KMS-11 (cell line): ENCODE results near the gene SPRN.

Experiments
- H2AFZ ChIP-seq: fragments of 200-600 bp; sonication (generic); 2 replicates; pipeline ENCODE4 v1.6.1; 2016; ENCODE audit warnings: antibody characterized with exemption, mixed run types, low read depth
- H3K27ac ChIP-seq: fragments of 200-600 bp; sonication (generic); 2 replicates; pipeline ENCODE4 v1.6.1; 2016; ENCODE audit warnings: mild to moderate bottlenecking, mixed run types
- H3K27me3 ChIP-seq: fragments of 200-600 bp; sonication (generic); 2 replicates; pipeline ENCODE4 v1.6.1; 2017; ENCODE audit warnings: mild to moderate bottlenecking, low read depth, mixed run types, moderate library complexity; ENCODE audit not compliant: insufficient read depth
- H3K36me3 ChIP-seq: fragments of 200-600 bp; sonication (generic); 2 replicates; pipeline ENCODE4 v1.6.1; 2017; ENCODE audit warnings: mild to moderate bottlenecking, mixed run types; ENCODE audit not compliant: insufficient read depth
- H3K4me1 ChIP-seq: fragments of 200-600 bp; sonication (generic); 2 replicates; pipeline ENCODE4 v1.6.1; 2016; ENCODE audit warnings: mild to moderate bottlenecking, low read depth, mixed run types; ENCODE audit not compliant: poor library complexity, severe bottlenecking
- H3K4me2 ChIP-seq: fragments of 200-600 bp; sonication (generic); 2 replicates; pipeline ENCODE4 v1.7.0; 2016; ENCODE audit warnings: mild to moderate bottlenecking, mixed run types
- H3K4me3 ChIP-seq: fragments of 200-600 bp; sonication (generic); IDR thresholded peaks from 2 replicates; pipeline ENCODE4 v1.6.1; 2017; ENCODE audit warnings: low read depth, low read length, mixed read lengths; ENCODE audit not compliant: insufficient read depth
- H3K79me2 ChIP-seq: fragments of 200-600 bp; sonication (generic); 2 replicates; pipeline ENCODE4 v1.6.1; 2016; ENCODE audit warnings: low read depth, mixed run types; ENCODE audit not compliant: insufficient read depth
- H3K9ac ChIP-seq: fragments of 200-600 bp; sonication (generic); 2 replicates; pipeline ENCODE4 v1.6.1; 2016; ENCODE audit warnings: mild to moderate bottlenecking, mixed run types
- H4K20me1 ChIP-seq: fragments of 200-600 bp; sonication (generic); 2 replicates; pipeline ENCODE4 v1.6.1; 2016; ENCODE audit warnings: mild to moderate bottlenecking, mixed run types; ENCODE audit not compliant: insufficient read depth
- TF ChIP-seq, protein P1 (sequence below): fragments of 200-600 bp; sonication (generic); conservative IDR thresholded peaks from 2 replicates; pipeline ENCODE4 v1.6.1; 2017; ENCODE audit warnings: low read depth, mild to moderate bottlenecking, antibody characterized with exemption, low read length, moderate library complexity, mixed read lengths

The SPRN gene

DNA sequence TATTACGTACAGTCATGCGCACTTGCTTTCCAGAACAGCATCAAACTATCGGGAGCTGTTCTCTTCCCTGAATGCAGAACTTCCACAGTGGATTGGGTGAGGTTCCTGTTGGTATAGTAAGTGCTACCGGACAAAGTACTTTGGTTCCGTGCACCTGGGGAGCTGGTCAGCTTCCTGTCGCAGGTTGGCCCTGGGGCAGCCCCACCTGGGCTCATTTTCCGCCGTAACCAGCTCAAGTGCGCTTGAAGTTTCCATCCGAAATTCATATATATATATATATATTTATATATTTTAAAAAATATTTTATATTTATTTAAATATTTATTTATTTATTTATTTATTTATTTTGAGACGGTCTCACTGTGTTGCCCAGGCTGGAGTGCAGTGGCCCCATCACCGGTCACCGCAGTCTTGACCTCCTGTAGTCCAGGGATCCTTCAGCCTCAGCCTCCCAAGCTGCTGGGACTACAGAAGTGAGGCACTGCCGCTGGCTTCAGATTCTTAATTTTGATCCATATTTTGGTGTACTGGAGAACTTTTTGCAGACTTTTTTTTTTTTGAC, 35.9 kb upstream of the SPRN start:
- Histone ChIP-seq H3K27me3 (no peaks in the 10 kb centered on the region), H3K4me1 (no peaks in the 10 kb centered on the region), H3K27ac (no peak overlapping the region), H3K79me2 (no peaks in the 10 kb centered on the region), H3K9ac (no peak overlapping the region), H3K36me3 (no peaks in the 10 kb centered on the region), H3K4me2 (no peak overlapping the region), H2AFZ (no peak overlapping the region), H4K20me1 (no peaks in the 10 kb centered on the region), H3K4me3 (no peak overlapping the region)
- TF ChIP-seq, protein P1, sequence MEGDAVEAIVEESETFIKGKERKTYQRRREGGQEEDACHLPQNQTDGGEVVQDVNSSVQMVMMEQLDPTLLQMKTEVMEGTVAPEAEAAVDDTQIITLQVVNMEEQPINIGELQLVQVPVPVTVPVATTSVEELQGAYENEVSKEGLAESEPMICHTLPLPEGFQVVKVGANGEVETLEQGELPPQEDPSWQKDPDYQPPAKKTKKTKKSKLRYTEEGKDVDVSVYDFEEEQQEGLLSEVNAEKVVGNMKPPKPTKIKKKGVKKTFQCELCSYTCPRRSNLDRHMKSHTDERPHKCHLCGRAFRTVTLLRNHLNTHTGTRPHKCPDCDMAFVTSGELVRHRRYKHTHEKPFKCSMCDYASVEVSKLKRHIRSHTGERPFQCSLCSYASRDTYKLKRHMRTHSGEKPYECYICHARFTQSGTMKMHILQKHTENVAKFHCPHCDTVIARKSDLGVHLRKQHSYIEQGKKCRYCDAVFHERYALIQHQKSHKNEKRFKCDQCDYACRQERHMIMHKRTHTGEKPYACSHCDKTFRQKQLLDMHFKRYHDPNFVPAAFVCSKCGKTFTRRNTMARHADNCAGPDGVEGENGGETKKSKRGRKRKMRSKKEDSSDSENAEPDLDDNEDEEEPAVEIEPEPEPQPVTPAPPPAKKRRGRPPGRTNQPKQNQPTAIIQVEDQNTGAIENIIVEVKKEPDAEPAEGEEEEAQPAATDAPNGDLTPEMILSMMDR, result no peak

DNA sequence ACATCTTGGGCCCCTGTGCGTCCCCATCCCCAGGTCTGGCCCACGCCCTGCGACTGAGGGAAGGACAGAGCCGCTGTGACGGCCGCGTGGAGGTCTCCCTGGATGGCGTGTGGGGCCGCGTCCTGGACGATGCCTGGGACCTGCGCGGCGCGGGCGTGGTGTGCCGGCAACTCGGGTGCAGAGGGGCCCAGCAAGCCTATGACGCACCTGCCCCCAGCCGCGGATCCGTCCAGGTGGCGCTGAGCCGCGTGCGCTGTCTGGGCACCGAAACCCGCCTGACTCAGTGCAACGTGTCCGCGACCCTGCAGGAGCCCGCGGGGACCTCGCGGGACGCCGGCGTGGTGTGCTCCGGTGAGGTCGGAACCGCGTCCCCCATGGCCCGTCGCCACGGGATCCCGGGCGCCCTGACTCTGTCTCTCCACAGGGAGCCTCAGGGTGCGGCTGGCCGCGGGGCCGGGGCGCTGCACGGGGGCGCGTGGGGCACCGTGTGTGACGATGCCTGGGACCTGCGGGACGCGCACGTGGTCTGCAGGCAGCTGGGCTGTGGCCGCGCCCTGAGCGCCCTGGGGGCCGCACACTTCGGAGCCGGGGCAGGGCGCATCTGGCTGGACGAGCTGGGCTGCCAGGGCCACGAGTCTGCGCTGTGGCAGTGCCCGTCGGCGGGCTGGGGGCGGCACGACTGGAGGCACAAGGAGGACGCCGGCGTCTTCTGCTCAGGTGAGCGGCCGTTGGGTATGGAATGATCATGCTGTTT, 35.2 kb upstream of the SPRN start:
- Histone ChIP-seq H2AFZ (no peak overlapping the region), H3K27ac (no peak overlapping the region)
- TF ChIP-seq, protein P1, result no peak

DNA sequence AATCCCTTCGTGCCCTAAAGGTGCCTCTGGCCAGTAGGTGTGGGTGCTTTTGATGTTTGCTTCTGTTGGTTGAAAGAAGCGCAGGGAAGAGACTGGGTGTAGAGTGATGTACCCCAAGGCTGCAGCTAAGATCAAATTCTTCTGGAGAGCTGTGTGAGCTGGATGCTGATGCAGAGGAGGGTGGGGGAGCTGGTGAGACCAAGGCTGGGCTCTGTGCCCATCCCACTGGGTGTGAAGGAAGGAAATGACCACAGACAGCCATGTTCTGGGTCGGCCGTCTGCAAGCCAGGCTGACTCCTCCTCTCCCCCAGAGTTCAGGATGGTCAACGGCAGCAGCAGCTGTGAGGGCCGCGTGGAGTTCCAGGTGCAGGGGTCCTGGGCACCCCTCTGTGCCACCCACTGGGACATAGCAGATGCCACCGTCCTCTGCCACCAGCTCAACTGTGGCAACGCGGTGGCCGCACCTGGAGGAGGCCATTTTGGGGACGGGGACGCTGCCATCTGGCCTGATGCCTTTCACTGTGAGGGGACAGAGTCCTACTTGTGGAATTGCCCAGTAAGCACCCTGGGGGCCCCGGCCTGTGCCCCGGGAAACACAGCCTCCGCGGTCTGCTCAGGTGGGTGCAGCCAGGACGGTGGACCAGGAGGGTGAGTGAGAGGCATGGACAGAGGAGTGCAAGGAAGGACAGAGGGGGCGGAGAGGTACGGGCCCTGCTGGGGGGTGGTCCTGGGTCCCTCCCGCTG, 34.5 kb upstream of the SPRN start:
- TF ChIP-seq, protein P1, result no peak
- H3K4me2 ChIP-seq, result no peak overlapping the region
- no peaks in the 10 kb centered on the region for H3K36me3 ChIP-seq
- H3K4me1 ChIP-seq, result no peaks in the 10 kb centered on the region
- no peaks in the 10 kb centered on the region for H3K79me2 ChIP-seq
- no peak overlapping the region for H3K4me3 ChIP-seq
- H3K9ac ChIP-seq, result no peak overlapping the region
- H3K27ac ChIP-seq, result no peak overlapping the region
- H4K20me1 ChIP-seq, result no peaks in the 10 kb centered on the region
- H2AFZ ChIP-seq, result no peak overlapping the region
- H3K27me3 ChIP-seq, result no peaks in the 10 kb centered on the region

More for the DNA sequence above, 35.2 kb upstream of the SPRN start:
- H3K79me2 ChIP-seq, result no peaks in the 10 kb centered on the region
- no peak overlapping the region for H3K9ac ChIP-seq
- no peaks in the 10 kb centered on the region for H3K27me3 ChIP-seq
- no peak overlapping the region for H3K4me3 ChIP-seq
- H3K4me2 ChIP-seq, result no peak overlapping the region
- H3K4me1 ChIP-seq, result no peaks in the 10 kb centered on the region
- no peaks in the 10 kb centered on the region for H3K36me3 ChIP-seq
- H4K20me1 ChIP-seq, result no peaks in the 10 kb centered on the region

DNA sequence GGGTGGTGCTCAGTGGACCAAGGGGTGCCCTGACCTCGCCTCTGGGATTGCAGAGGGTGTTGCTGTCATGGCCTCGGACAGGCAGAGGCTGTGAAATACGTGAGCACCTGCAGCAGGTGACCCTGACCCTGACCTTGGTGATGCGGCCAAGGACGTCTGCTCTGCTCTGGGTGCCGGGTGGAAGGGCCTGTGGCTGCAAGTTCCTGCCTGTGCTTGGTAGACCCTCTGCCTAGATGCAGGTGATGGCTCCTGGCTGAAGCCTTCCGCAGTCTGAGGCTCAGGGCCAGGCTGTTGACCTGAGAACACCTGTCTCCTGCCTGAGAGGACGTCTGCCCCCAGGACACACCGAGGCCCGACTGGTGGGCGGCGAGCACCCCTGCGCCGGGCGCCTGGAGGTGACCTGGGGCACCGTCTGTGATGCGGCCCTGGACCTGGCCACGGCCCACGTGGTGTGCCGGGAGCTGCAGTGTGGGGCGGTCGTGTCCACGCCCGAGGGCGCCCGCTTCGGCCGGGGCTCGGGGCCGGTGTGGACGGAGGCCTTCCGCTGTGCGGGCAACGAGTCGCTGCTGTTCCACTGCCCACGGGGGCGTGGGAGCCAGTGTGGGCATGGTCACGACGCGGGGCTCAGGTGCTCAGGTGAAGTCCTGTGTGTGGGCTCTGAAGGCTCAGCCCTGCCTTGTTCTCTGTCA, 33.7 kb upstream of the SPRN start:
- no peaks in the 10 kb centered on the region for H3K4me1 ChIP-seq
- no peak overlapping the region for H3K27ac ChIP-seq
- no peak overlapping the region for H2AFZ ChIP-seq
- no peak overlapping the region for H3K9ac ChIP-seq
- H3K4me3 ChIP-seq, result no peak overlapping the region
- H3K4me2 ChIP-seq, result no peak overlapping the region
- TF ChIP-seq, protein P1, result no peak
- no peaks in the 10 kb centered on the region for H3K79me2 ChIP-seq
- H4K20me1 ChIP-seq, result no peaks in the 10 kb centered on the region
- no peaks in the 10 kb centered on the region for H3K27me3 ChIP-seq
- no peaks in the 10 kb centered on the region for H3K36me3 ChIP-seq
